ENCODE results near the gene CYP3A7.
"Not testable (repeated sequence)": the region's sequence is repeated elsewhere in the genome, so short reads cannot be mapped to it uniquely, and the experiment has no call there.

Gene CYP3A7

DNA sequence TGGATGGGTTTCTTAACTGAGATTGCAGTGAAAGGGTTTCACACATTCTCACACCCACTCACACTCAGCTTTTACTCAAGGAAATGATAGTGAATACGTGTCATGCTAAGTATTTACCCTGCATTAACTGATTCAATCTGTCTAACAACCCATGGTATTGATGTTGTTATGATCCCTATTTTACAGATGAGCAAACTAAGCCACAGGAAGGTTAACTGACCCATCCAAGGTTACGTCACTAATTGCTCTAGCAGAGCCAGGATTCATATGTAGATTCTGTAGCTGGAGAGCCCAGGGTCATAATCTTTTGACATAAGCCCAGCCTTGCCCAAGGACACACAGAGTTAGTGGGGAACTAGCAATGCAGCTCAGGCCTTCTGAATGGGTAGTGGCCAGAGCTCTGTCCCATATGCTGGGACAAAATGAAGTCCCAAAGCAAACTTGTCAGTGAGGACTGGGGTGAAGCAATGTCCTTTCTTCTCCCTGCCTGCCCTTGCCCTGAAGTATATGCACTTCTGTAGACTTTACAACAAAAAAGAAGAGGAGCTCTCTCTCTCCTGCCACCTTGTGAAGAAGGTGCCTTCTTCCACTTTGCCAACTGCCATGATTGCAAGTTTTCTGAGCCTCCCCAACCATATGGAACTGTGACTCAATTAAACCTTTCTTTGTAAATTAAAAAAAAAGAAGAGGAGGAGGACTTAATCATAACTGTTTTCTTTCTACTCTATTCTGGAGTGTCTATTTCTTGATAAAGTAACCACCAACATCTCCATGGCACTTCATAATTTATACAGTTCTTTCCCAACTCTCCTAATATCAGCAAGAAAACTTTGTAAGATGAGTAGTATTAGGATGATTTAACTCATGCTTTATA, 4.9 kb upstream of the CYP3A7 start:
- Histone ChIP-seq H3K4me2 (ENCODE audit: low read length) (no peak overlapping the region), H4K20me1 (ENCODE audit: control insufficient read depth, insufficient read depth, low read depth, low read length) (no peaks in the 10 kb centered on the region), H3K4me1 (ENCODE audit: control insufficient read depth, low read length) (no peaks in the 10 kb centered on the region), H3K36me3 (ENCODE audit: control insufficient read depth, low read length) (no peaks in the 10 kb centered on the region), H3K9me3 (ENCODE audit: control insufficient read depth, insufficient read depth, low read length) (no peaks in the 10 kb centered on the region), H3K79me2 (ENCODE audit: control insufficient read depth, low read length) (no peaks in the 10 kb centered on the region), H3K4me3 (ENCODE audit: low read length) (no peak overlapping the region), H3K27ac (ENCODE audit: low read depth, low read length) (no peak overlapping the region), H3F3A (ENCODE audit: control insufficient read depth, insufficient read depth) (no peaks in the 10 kb centered on the region), H3K9me2 (replicated peaks; ENCODE audit: control insufficient read depth, low read length) (no peaks in the 10 kb centered on the region), H3K27me3 (ENCODE audit: control insufficient read depth, low read length) (peaks cover 9% of the 10 kb centered on the region; the same call in 1 of the 2 replicates)
- TF ChIP-seq CTCF (IDR thresholded peaks at IDR 0.05; ENCODE audit: low read depth, low read length, poor library complexity, severe bottlenecking) (no peak), EZH2phosphoT487 (IDR thresholded peaks at IDR 0.05; ENCODE audit: borderline replicate concordance, low read length) (no peak)

- Histone ChIP-seq H4K20me1 (ENCODE audit: control insufficient read depth, insufficient read depth, low read depth, low read length) (no peaks in the 10 kb centered on the region), H3F3A (ENCODE audit: control insufficient read depth, insufficient read depth) (no peaks in the 10 kb centered on the region), H3K4me2 (ENCODE audit: low read length) (no peak overlapping the region), H3K9me2 (replicated peaks; ENCODE audit: control insufficient read depth, low read length) (no peaks in the 10 kb centered on the region), H3K4me3 (ENCODE audit: low read length) (no peak overlapping the region), H3K79me2 (ENCODE audit: control insufficient read depth, low read length) (no peaks in the 10 kb centered on the region), H3K36me3 (ENCODE audit: control insufficient read depth, low read length) (no peaks in the 10 kb centered on the region), H3K27me3 (ENCODE audit: control insufficient read depth, low read length) (peaks cover 9% of the 10 kb centered on the region; the same call in 1 of the 2 replicates), H3K4me1 (ENCODE audit: control insufficient read depth, low read length) (no peaks in the 10 kb centered on the region), H3K9me3 (ENCODE audit: control insufficient read depth, insufficient read depth, low read length) (no peaks in the 10 kb centered on the region), H3K27ac (ENCODE audit: low read depth, low read length) (no peak overlapping the region)
- TF ChIP-seq CTCF (IDR thresholded peaks at IDR 0.05; ENCODE audit: low read depth, low read length, poor library complexity, severe bottlenecking), result no peak
- no peak for TF ChIP-seq EZH2phosphoT487 (IDR thresholded peaks at IDR 0.05; ENCODE audit: borderline replicate concordance, low read length)
Measured at GRCh38 chr7:99737726-99738125, 2.7 kb upstream of the CYP3A7 start.

- not testable (repeated sequence) for H3K4me2 ChIP-seq (ENCODE audit: low read length); H3K9me2 ChIP-seq (replicated peaks; ENCODE audit: control insufficient read depth, low read length); H3K27ac ChIP-seq (ENCODE audit: low read depth, low read length); H3K36me3 ChIP-seq (ENCODE audit: control insufficient read depth, low read length); H3K9me3 ChIP-seq (ENCODE audit: control insufficient read depth, insufficient read depth, low read length); H4K20me1 ChIP-seq (ENCODE audit: control insufficient read depth, insufficient read depth, low read depth, low read length); H3K27me3 ChIP-seq (ENCODE audit: control insufficient read depth, low read length); H3K79me2 ChIP-seq (ENCODE audit: control insufficient read depth, low read length); H3F3A ChIP-seq (ENCODE audit: control insufficient read depth, insufficient read depth); H3K4me3 ChIP-seq (ENCODE audit: low read length); H3K4me1 ChIP-seq (ENCODE audit: control insufficient read depth, low read length)
Measured at GRCh38 chr7:99736667-99737066, 1.7 kb upstream of the CYP3A7 start.

DNA sequence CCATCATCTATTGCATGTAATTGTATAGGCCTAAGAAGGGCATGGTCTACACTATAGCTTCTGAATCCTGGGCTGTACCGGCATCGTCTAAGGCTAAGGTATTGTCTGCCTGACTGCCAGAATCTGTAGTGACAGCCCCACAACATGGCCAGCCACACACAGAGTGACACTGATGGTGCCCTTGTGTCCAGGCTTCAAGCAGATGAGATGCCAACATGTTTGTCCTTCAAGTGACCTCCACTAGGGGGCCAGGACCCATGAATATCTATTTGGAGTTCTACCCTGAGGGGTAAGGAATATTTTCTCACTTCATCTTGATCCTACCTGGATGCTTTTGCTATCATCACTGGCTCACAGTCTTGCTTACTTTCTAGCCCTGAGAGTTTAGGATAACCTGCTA, 1.5 kb downstream of the CYP3A7 start:
- H3K9me3 ChIP-seq (ENCODE audit: control insufficient read depth, insufficient read depth, low read length), result no peaks in the 10 kb centered on the region
- H3K79me2 ChIP-seq (ENCODE audit: control insufficient read depth, low read length), result no peaks in the 10 kb centered on the region
- H3K4me3 ChIP-seq (ENCODE audit: low read length), result no peak overlapping the region
- no peaks in the 10 kb centered on the region for H3K9me2 ChIP-seq (replicated peaks; ENCODE audit: control insufficient read depth, low read length)
- H3K4me2 ChIP-seq (ENCODE audit: low read length), result no peak overlapping the region
- no peaks in the 10 kb centered on the region for H3K36me3 ChIP-seq (ENCODE audit: control insufficient read depth, low read length)
- no peak overlapping the region for H3K27ac ChIP-seq (ENCODE audit: low read depth, low read length)
- no peaks in the 10 kb centered on the region for H4K20me1 ChIP-seq (ENCODE audit: control insufficient read depth, insufficient read depth, low read depth, low read length)
- no peaks in the 10 kb centered on the region for H3F3A ChIP-seq (ENCODE audit: control insufficient read depth, insufficient read depth)
- no peak for TF ChIP-seq EZH2phosphoT487 (IDR thresholded peaks at IDR 0.05; ENCODE audit: borderline replicate concordance, low read length)
- TF ChIP-seq CTCF (IDR thresholded peaks at IDR 0.05; ENCODE audit: low read depth, low read length, poor library complexity, severe bottlenecking), result peak; percentile 82
- peaks cover 6% of the 10 kb centered on the region; the same call in 1 of the 2 replicates for H3K27me3 ChIP-seq (ENCODE audit: control insufficient read depth, low read length)
- H3K4me1 ChIP-seq (ENCODE audit: control insufficient read depth, low read length), result no peaks in the 10 kb centered on the region

Measured in DOHH2 (cell line).